ENCODE measurements around the gene DISC1. TPM values are rescaled to one million over a fixed set of nuclear protein-coding genes. Genes with fewer than 3 reads are reported as not detected.

DISC1 gene
- total RNA-seq, 2 experiments from 2014 or later, result 9.8 to 11.2 TPM

DNA sequence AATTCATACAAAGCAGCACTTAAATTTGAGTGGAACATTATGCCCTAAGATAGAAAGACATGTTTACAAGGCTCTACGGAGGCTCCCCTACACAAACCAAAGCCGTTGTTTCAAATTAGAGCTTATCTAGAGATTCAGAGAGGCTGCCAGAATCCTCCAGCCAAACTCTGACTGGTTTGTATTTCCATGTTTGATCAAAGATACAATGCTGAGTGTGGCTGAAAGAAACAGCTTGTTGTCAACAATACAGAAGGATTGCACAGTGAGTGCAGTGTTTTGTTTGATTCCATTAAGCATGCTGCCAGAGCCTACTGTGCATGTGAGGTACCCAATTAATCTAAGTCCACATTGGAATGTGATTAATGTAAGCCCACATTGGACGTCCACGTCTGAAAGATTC, 402.7 kb downstream of the DISC1 start:
- Mint-ChIP-seq H3K4me1 (no peaks in the 10 kb centered on the region), H3K4me3 (no peak overlapping the region), H3K27me3 (no peaks in the 10 kb centered on the region), H3K9me3 (no peaks in the 10 kb centered on the region), H3K27ac (no peak overlapping the region), H3K36me3 (no peaks in the 10 kb centered on the region)
- POLR2A ChIA-PET, result no interaction called here
- DNase-seq, result no peak
- ATAC-seq (ENCODE audit: low read depth), result no peak

- POLR2A ChIA-PET, result no interaction called here
Measured at GRCh38 chr1:232031156-232031555, 404.6 kb downstream of the DISC1 start.

DNA sequence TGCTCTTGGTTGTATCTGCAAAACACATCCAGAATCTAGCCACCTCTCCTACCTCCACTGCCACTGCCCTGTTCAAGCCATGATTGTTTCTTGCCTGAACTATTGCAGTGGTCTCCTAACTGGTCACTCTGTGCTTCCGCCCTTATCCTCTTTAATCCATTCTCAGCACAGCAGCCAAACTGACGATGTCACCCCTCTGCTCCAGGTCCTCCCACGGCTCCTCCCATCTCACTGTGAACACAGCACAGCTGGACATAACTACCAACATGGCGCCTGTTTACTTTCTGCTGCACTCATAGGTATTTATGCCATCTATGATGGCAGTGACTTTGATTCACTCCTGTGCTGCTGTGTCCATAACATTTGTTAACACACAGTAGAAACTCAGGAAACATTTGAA, 406.7 kb downstream of the DISC1 start:
- Mint-ChIP-seq H3K4me1 (no peaks in the 10 kb centered on the region), H3K27ac (no peak overlapping the region), H3K36me3 (no peaks in the 10 kb centered on the region), H3K27me3 (no peaks in the 10 kb centered on the region), H3K4me3 (no peak overlapping the region), H3K9me3 (peaks cover 3% of the 10 kb centered on the region)
- DNase-seq (no peak), ATAC-seq (ENCODE audit: low read depth) (no peak)
- POLR2A ChIA-PET, result no interaction called here

More at GRCh38 chr1:232031156-232031555, 404.6 kb downstream of the DISC1 start:
- Mint-ChIP-seq H3K4me1 (no peaks in the 10 kb centered on the region), H3K27me3 (no peaks in the 10 kb centered on the region), H3K9me3 (peaks cover 3% of the 10 kb centered on the region), H3K27ac (no peak overlapping the region), H3K36me3 (no peaks in the 10 kb centered on the region), H3K4me3 (no peak overlapping the region)
- ATAC-seq (ENCODE audit: low read depth), result no peak
- no peak for DNase-seq

GRCh38 chr1:232034556-232034955, 408.0 kb downstream of the DISC1 start:
- no peak overlapping the region for H3K27ac Mint-ChIP-seq
- no peaks in the 10 kb centered on the region for H3K27me3 Mint-ChIP-seq
- DNase-seq (no peak), ATAC-seq (ENCODE audit: low read depth) (no peak)
- peaks cover 3% of the 10 kb centered on the region for H3K9me3 Mint-ChIP-seq
- no peaks in the 10 kb centered on the region for H3K36me3 Mint-ChIP-seq
- H3K4me1 Mint-ChIP-seq, result no peaks in the 10 kb centered on the region
- H3K4me3 Mint-ChIP-seq, result no peak overlapping the region
- POLR2A ChIA-PET, result no interaction called here

GRCh38 chr1:232036181-232036933, 409.8 kb downstream of the DISC1 start:
- DNase-seq (no peak), ATAC-seq (ENCODE audit: low read depth) (no peak)
- Mint-ChIP-seq H3K36me3 (no peaks in the 10 kb centered on the region), H3K9me3 (peaks cover 3% of the 10 kb centered on the region), H3K27me3 (no peaks in the 10 kb centered on the region), H3K27ac (no peak overlapping the region), H3K4me3 (no peak overlapping the region), H3K4me1 (no peaks in the 10 kb centered on the region)
- POLR2A ChIA-PET, result no interaction called here

- Mint-ChIP-seq H3K4me3 (no peak overlapping the region), H3K27me3 (no peaks in the 10 kb centered on the region), H3K4me1 (no peaks in the 10 kb centered on the region), H3K27ac (no peak overlapping the region), H3K9me3 (peaks cover 3% of the 10 kb centered on the region), H3K36me3 (no peaks in the 10 kb centered on the region)
- POLR2A ChIA-PET, result no interaction called here
- DNase-seq (no peak), ATAC-seq (ENCODE audit: low read depth) (no peak)
Measured at GRCh38 chr1:232037774-232038388, 411.3 kb downstream of the DISC1 start.

- no peak overlapping the region for H3K27ac Mint-ChIP-seq
- POLR2A ChIA-PET, result no interaction called here
Measured at GRCh38 chr1:232038706-232039677, 412.4 kb downstream of the DISC1 start.

DNA sequence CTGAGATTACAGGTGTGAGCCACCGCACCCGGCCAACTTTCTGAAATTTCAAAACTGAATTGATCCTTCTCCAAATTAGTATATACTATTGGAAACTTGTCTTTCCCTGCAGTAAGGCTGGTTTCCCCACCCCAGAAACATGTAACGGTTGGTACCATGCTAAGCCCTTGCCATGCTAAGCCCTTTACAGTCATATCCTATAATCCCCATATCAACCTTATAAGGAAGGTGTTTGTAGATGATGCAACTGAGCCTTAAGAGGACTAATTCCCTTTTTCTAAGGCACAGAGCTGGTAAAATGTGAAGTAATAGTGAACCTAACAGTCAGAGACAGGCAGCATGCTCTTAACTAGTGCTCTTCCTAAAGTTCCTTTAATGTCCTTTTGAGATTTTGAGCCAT, 413.7 kb downstream of the DISC1 start:
- Mint-ChIP-seq H3K4me3 (no peak overlapping the region), H3K9me3 (peaks cover 3% of the 10 kb centered on the region), H3K36me3 (no peaks in the 10 kb centered on the region), H3K27ac (no peak overlapping the region), H3K27me3 (no peaks in the 10 kb centered on the region), H3K4me1 (no peaks in the 10 kb centered on the region)
- DNase-seq, result no peak
- ATAC-seq (ENCODE audit: low read depth), result no peak
- POLR2A ChIA-PET, result no interaction called here

More at GRCh38 chr1:232038706-232039677, 412.4 kb downstream of the DISC1 start:
- H3K36me3 Mint-ChIP-seq, result no peaks in the 10 kb centered on the region
- DNase-seq (no peak), ATAC-seq (ENCODE audit: low read depth) (no peak)
- no peaks in the 10 kb centered on the region for H3K4me1 Mint-ChIP-seq
- no peak overlapping the region for H3K4me3 Mint-ChIP-seq
- peaks cover 3% of the 10 kb centered on the region for H3K9me3 Mint-ChIP-seq
- H3K27me3 Mint-ChIP-seq, result no peaks in the 10 kb centered on the region

GRCh38 chr1:232044728-232045127, 418.1 kb downstream of the DISC1 start:
- POLR2A ChIA-PET, result no interaction called here
- Mint-ChIP-seq H3K36me3 (no peaks in the 10 kb centered on the region), H3K27ac (no peak overlapping the region), H3K9me3 (peaks cover 2% of the 10 kb centered on the region), H3K4me1 (no peaks in the 10 kb centered on the region), H3K27me3 (no peaks in the 10 kb centered on the region), H3K4me3 (no peak overlapping the region)
- no peak for ATAC-seq (ENCODE audit: low read depth)
- DNase-seq, result no peak

DNA sequence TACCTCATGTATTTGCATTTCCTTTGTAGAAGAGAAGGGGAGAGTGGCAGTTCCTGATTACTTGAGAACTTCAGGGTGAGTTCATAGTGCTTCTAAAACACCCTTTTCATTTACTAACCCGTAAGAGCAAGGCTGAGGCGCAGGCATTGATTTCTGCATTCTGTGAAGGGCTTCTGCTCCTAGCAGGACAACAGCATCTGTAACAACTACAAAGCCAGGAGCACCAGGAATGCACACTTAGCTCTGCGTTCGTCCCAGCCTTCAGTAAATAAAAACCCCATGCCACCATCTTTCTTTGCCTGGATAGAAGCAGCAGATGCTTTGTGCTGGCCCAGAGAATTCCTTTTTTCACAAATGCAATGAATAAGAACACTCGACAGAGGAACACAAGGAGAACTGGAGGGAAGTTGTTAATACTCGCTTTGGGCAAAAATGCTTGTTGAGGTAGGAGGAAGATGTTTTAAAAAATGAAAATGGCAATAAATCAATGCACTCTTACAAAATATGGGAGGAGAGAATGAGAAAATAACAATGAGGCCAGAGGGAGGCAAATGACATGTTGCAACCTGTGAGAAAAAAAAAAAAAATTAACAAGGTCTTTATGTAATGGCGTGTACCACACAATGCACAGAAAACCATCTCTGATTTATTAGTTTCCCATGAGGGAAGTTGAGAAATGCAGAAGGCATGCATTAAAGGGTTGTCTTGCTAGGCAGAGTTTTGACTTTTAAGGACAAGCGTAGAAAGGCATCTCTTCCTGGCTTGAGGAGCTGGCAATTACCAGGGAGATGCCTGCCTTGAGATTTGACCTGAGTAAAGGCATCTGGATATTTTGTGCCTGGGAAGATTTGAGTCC, 418.8 kb downstream of the DISC1 start:
- H3K27ac Mint-ChIP-seq, result no peak overlapping the region
- POLR2A ChIA-PET, result no interaction called here
- H3K4me1 Mint-ChIP-seq, result no peaks in the 10 kb centered on the region
- DNase-seq (no peak), ATAC-seq (ENCODE audit: low read depth) (no peak)
- H3K9me3 Mint-ChIP-seq, result peaks cover 2% of the 10 kb centered on the region
- no peaks in the 10 kb centered on the region for H3K36me3 Mint-ChIP-seq
- H3K4me3 Mint-ChIP-seq, result no peak overlapping the region
- H3K27me3 Mint-ChIP-seq, result no peaks in the 10 kb centered on the region

DNA sequence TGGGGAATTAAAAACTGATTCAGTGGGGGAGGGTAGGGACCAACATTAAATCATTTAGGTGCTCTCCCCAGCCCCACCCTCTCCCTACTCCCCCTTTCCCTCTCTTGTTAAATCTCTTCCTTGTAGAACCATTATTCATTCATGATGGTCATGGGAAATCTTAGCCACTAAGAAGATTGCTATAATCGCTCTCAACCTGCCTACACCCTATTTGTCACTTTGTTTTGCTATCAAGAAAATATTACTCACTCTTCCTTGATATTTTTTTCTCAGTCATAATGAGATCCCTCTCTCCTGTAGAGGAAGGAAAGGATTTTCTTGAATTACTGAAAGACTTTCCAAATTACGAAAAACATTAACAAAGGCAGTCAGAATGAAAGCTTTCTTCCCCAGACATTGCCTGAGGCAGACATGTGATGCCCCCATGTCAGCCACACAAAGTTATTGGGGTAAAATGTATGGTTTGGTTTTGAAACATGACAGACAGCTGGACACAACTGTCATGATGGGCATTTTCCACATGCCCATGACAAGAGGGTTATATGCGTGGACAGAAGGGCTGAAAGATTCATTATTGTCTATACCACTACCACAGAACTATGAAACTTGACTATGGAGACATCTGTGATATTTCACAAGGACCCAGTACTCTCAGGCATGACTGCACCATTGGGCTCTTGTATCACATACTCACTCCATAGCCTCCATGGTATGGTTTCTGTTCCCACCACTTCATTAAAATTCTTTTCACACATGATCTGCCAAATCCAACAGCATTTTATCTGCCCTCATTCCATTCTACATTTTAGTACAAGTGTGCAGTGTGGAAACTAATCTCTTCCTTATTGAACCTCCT, 420.1 kb downstream of the DISC1 start:
- peaks cover 2% of the 10 kb centered on the region for H3K9me3 Mint-ChIP-seq
- no peak for DNase-seq
- no peaks in the 10 kb centered on the region for H3K4me1 Mint-ChIP-seq
- POLR2A ChIA-PET, result no interaction called here
- no peak overlapping the region for H3K4me3 Mint-ChIP-seq
- H3K36me3 Mint-ChIP-seq, result no peaks in the 10 kb centered on the region
- no peak for ATAC-seq (ENCODE audit: low read depth)
- peaks cover 2% of the 10 kb centered on the region for H3K27me3 Mint-ChIP-seq
- H3K27ac Mint-ChIP-seq, result no peak overlapping the region

DNA sequence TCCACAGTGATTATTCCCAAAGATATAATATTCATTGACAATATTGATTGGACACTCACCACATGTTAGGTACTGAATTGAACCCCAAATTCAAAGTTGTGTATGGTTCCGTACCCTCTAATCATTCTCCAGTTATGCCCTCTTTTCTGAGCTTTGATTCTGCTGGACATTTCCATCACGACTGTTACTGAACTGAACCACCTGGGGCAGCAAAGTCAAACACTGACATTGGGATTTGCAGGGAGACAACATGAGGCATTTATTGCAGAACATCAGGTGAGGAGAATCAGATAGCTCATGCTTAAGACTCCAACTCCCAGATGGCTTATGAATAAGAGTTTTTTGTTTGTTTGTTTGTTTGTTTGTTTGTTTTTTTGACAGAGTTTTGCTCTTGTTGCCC, 420.9 kb downstream of the DISC1 start:
- POLR2A ChIA-PET, result no interaction called here
- ATAC-seq (ENCODE audit: low read depth), result no peak

More for the DNA sequence above, 420.9 kb downstream of the DISC1 start:
- H3K36me3 Mint-ChIP-seq, result no peaks in the 10 kb centered on the region
- peaks cover 2% of the 10 kb centered on the region for H3K27me3 Mint-ChIP-seq
- H3K4me3 Mint-ChIP-seq, result no peak overlapping the region
- H3K4me1 Mint-ChIP-seq, result no peaks in the 10 kb centered on the region
- no peak overlapping the region for H3K27ac Mint-ChIP-seq
- DNase-seq, result no peak
- peaks cover 2% of the 10 kb centered on the region for H3K9me3 Mint-ChIP-seq
